Hepatocyte (in vitro differentiated cells): ENCODE results near the gene ULK4.

Source experiments
- EZH2 ChIP-seq: fragments of 200-600 bp; sonication (generic); IDR thresholded peaks from 2 replicates; pipeline ENCODE4 v1.6.1; 2016; ENCODE audit warnings: antibody characterized with exemption, mild to moderate bottlenecking, borderline replicate concordance
- EZH2phosphoT487 ChIP-seq: fragments of 200-600 bp; sonication (generic); IDR thresholded peaks from one replicate; pipeline ENCODE4 v1.6.1; 2018; ENCODE audit warnings: antibody characterized with exemption, mild to moderate bottlenecking, low read depth, moderate library complexity; ENCODE audit not compliant: unreplicated experiment, severe bottlenecking
- TF ChIP-seq, protein P1 (sequence below): fragments of 200-600 bp; sonication (generic); IDR thresholded peaks from 2 replicates; pipeline ENCODE4 v1.5.1; 2016; ENCODE audit warnings: antibody characterized with exemption, mild to moderate bottlenecking; ENCODE audit not compliant: poor library complexity

DNA sequence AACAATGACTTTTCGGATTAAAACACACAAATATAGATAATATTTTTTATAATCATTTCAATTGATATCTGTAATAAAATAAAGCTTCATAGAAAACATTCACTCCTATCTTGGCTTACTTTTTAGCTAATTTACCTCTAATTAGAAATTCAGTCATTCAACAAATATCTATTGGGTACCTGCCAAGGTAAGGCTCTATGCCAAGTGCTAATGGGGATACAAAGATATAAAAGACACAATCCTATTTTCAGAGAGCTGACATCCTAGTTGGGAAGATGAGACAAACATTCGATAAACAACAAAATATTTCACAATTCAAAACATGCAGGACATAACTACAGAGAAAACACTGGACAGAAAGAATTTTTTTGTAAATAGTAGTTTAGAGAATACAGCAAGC, 63.3 kb downstream of the ULK4 start:
- TF ChIP-seq, protein P1, sequence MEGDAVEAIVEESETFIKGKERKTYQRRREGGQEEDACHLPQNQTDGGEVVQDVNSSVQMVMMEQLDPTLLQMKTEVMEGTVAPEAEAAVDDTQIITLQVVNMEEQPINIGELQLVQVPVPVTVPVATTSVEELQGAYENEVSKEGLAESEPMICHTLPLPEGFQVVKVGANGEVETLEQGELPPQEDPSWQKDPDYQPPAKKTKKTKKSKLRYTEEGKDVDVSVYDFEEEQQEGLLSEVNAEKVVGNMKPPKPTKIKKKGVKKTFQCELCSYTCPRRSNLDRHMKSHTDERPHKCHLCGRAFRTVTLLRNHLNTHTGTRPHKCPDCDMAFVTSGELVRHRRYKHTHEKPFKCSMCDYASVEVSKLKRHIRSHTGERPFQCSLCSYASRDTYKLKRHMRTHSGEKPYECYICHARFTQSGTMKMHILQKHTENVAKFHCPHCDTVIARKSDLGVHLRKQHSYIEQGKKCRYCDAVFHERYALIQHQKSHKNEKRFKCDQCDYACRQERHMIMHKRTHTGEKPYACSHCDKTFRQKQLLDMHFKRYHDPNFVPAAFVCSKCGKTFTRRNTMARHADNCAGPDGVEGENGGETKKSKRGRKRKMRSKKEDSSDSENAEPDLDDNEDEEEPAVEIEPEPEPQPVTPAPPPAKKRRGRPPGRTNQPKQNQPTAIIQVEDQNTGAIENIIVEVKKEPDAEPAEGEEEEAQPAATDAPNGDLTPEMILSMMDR = no peak
- TF ChIP-seq EZH2 = no peak
- no peak for TF ChIP-seq EZH2phosphoT487
